RCC 7860 (cell line): ENCODE data around the gene SMURF1.
A peak's percentile ranks its signal among the peaks of the same experiment; 100 is the strongest.
"Not testable (repeated sequence)": the region's sequence is repeated elsewhere in the genome, so short reads cannot be mapped to it uniquely, and the experiment has no call there.

Experiments used
- DNase-seq: peaks from one replicate; pipeline ENCODE4 v3.0.0-alpha.2; 2015; ENCODE audit warnings: low spot score
- FAIRE-seq: peaks from 2 replicates; lab custom pipeline; 2012; peaks lifted over from hg19 to GRCh38; lab: Jason Lieb, UNC

SMURF1 gene

GRCh38 chr7:99101516-99101915 is 42.4 kb downstream of the SMURF1 start:
- not testable (repeated sequence) for FAIRE-seq

GRCh38 chr7:99099499-99100077 is 44.3 kb downstream of the SMURF1 start:
- no peak for DNase-seq
- no peak for FAIRE-seq

More at GRCh38 chr7:99101516-99101915, 42.4 kb downstream of the SMURF1 start:
- not testable (repeated sequence) for DNase-seq

DNA sequence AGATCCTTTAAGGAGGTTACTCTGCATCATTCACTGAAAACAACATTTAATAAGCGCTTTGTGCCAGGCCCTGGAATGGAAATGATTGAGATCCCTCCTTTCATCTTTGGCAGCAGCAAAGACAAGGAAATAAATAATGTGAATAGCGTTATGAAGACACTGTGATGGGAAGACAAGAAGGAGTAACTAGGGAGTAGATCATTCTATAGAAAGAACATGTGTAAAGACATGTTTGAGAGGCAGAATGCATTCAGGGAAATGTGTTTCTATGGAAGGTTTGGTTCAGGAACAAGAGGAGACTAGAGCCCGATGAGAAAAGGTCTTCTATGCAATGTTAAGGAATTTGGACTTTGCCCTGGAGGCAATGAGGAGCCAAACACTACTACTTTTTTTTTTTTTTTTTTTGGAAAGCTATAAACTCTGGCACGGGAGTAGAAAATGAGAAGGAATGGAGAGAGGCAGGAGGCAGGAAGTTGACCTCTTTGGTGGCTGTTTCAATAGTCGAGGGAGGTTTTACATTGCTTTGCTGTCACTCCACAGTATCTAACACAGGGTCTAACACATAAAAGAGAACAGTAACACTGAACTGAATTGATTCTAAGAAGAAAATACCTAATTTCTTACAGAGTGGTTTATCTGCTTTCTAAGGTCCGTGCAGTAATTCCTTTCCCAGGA is 44.9 kb downstream of the SMURF1 start:
- FAIRE-seq (peak; percentile 33), DNase-seq (peak; percentile 22)

GRCh38 chr7:99098286-99098823 is 45.6 kb downstream of the SMURF1 start:
- FAIRE-seq (no peak), DNase-seq (no peak)

DNA sequence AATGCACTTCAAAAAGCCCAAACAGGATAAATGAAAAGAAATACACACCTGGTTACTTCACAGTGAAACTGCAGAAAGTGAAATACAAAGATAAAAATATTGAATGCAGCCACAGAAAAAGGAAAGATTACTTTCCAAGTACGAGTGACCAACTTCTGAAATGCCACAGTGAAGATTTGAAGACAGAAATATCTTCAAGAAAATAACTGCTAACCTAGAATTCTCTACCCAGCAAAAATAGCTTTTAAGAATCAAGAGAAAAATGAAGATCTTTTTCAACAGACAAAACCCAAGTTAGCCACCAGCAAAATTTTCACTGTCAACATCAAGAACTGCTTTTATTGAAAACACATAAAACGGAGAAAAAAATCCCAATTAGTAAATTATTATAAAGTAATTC is 46.2 kb downstream of the SMURF1 start:
- no peak for DNase-seq
- peak; percentile 22 for FAIRE-seq

DNA sequence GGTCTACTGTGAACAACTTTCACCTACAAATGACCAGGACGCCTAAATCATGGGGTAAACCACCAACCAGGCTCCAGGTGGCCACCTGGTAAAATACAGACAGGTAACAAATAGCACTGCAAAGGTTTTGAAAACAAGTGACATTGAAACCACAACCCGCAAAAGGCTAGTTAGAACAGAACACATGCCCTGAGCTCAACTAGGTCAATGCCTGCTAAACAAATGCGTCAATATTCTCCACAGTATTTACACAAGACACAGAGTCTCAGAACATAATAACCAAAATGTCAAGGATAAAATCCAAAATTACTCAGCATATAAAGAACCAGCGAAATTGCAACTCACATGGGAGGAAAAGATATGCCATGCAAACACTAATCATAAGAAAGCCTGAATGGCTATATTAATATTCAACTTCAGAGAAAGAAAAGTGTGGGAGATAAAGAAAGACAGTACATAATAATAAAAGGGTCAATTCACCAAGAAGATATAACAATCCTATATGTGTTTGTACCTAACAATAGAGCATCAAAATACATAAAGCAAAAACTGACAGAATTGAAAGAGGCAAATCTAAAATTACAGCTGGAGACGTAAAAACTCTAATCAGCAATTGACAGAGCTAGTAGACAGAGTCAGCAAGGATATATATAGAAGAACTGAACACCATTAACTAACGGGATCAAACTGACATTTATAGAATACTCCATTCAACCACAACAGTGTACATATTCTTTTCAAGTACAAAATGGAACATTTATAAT is 47.6 kb downstream of the SMURF1 start:
- DNase-seq (no peak), FAIRE-seq (no peak)

DNA sequence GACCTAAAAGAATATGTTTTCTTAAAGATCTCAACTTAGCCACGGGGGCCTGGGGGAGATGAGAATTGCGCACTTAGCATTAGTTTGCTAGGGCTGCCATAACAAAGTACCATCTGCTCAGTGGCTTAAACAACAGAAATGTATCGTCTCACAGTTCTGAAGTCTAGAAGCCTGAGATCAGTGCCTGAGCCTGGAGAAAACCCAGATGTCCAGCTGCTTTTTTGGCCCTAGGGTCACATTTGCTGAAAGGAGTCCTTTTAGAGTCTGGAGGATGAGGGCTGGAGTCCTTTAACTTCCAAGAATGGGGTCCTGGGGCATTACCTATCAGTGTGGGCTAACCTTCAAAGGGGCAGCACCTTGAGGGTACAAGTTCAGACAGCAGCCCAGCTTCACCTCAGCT is 48.2 kb downstream of the SMURF1 start:
- FAIRE-seq (no peak), DNase-seq (no peak)

GRCh38 chr7:99094401-99094800 is 49.5 kb downstream of the SMURF1 start:
- FAIRE-seq, result no peak

DNA sequence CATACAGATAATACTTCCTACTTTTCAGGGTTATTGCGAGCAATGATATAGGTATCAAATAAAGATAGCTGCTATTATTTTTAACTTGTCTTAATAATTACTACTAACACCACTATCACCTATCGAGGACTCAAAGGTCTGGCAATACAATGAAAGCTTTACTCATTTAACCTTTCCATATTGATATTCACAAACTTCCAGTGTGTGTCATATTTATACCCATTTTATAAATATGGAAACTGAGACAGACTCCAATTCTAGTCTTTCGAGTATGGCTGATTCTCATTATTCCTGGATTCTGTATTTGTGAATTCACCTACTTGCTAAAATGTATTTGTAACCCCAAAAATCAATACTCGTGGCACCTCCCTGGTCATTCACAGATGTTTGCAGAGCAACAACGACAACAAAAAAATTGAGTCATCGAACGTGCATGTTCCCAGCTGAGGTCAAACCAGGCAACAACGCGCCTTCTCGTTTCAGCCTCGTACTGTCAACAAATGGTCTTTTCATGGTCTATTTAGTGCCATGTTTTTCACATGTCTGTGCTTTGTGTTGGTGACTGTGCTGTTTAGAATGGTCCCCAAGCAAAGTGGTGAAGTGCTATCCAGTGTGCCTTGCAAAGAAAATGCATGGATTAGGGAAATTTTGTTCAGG is 51.7 kb downstream of the SMURF1 start:
- FAIRE-seq (no peak), DNase-seq (no peak)

More at GRCh38 chr7:99094401-99094800, 49.5 kb downstream of the SMURF1 start:
- no peak for DNase-seq

DNA sequence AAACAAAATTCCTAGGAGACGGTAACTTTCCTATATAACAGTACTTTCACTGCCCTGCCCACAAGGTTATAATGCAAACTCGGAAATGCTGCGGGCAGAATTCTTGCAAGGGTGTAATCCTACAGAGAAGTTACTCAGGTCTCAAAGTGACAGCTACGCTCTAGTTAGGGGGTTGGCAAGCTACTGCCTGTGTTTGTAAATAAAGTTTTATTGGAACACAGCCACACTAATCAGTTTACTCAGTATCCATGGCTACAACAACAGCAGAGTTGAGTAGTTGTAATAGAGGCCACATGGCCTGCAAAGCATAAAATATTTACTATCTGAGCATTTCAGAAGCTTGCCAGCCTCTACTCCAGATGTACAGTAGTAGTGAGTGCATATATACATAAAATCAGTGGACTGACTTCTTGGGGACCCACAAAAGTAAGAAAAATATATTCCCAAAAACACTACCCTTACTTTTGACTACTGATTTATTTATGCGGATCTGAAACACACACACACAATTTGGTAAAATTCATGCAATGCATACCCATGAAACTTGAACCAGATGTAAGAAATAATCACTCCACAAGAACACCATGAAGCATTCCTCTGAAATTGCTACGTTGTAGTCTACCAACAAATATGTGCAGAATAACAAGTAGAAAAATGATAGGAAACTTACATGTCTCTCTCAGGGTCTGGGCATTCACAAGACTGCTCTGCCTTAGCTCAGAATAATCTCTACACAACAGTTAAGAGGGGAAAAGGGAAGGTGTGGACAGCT is 53.0 kb downstream of the SMURF1 start:
- FAIRE-seq, result no peak
- DNase-seq, result no peak

DNA sequence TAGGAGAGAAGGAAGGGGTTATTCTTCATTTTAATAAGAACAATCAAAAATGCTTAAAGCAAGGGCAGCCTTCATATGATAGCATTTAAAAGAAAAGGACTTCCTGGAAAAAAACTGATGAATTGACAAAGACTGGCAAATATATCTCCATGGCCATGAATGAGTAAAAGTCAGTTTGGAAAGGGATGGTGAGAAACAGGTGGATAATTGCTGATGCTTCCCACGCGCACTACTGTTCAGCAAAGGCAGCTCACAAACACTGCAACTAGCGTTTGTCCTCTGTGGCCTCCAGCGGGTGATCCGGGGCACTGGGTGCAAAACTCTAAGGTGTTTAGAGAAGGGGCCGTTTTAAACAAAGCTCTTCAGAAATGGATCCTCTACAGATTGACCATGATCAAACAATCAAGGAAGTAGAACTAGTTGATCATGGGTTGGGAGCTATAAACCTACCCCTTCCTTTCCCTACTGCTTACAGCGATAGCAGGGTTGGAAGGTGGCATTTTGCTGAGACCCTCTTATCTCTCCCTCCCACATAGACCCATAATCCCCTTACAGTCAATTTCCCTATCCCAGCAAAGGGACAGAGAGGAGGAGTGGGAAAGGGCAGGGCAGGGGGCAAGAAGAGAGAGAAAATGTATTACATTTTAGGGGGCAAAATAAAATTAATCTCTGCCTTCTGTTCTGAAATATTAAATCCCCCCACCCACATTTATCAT is 53.8 kb downstream of the SMURF1 start:
- DNase-seq (no peak), FAIRE-seq (no peak)

DNA sequence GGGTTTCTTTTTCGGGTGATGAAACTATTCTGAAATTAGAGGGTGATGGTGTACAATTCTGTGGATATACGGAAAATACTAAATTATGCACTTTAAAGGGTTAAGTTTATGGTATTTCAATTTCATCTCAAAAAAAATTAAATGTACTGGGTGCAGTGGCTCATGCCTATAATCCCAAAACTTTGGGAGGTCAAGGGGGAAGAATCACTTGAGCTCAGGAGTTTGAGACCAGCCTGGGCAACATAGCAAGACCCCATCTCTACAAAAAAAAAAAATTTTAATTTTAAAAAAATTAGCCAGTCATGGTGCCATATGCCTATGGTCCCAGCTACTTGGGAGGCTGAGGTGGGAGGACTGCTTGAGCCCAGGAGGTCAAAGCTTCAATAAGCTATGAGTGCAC is 57.0 kb downstream of the SMURF1 start:
- DNase-seq, result no peak
- no peak for FAIRE-seq

- FAIRE-seq (no peak), DNase-seq (no peak)
Observed at GRCh38 chr7:99086532-99086931, 57.4 kb downstream of the SMURF1 start.

GRCh38 chr7:99083733-99084132 is 60.2 kb downstream of the SMURF1 start:
- DNase-seq, result no peak
- FAIRE-seq, result no peak

GRCh38 chr7:99083068-99083651 is 60.7 kb downstream of the SMURF1 start:
- DNase-seq, result no peak

DNA sequence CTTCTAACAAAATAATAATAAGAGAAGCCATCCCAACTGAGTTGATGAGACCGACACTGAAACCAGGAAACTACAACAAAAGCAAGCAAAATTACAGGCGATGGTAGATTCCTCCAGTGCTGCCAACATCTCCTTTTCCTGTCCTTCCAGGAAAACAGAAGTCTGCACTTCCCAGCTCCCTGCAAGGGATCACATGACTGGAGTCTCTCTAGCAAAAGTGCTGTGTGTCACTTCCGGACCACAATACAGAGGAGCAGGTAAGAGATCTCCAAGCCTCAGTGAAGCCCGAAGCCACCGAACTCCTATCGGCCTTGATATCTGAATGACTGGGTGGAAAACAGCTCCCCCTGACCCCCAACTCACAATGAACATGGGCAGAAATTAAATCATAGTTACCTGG is 63.2 kb downstream of the SMURF1 start:
- no peak for FAIRE-seq

More at GRCh38 chr7:99083068-99083651, 60.7 kb downstream of the SMURF1 start:
- FAIRE-seq, result peak; percentile 12

DNA sequence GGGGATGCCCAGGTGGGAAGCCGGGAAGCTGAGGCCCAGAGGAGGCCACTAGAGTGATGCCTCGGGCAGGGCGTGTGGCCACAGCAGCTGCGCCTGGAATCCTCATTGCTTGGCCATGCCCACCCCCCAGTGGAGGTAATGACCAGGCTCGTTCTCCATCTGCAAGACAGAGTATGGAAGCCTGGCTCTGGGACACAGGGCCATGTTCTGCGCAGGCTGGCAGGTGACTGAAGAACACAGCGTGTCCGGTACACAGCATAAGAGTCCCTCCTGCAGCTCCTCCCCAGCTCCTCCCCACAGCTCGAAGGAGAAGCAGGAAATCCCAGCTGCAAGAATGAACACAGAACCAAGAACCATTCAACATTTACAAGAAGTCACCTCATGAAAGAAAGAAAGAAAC is 64.8 kb downstream of the SMURF1 start:
- FAIRE-seq, result no peak
- no peak for DNase-seq

More for the DNA sequence above, 63.2 kb downstream of the SMURF1 start:
- DNase-seq, result no peak

- DNase-seq, result no peak
- no peak for FAIRE-seq
Observed at GRCh38 chr7:99078416-99078815, 65.5 kb downstream of the SMURF1 start.

- DNase-seq, result no peak
- FAIRE-seq, result no peak
Observed at GRCh38 chr7:99076615-99077014, 67.3 kb downstream of the SMURF1 start.
